HCT116 (cell line): Measurements from ENCODE around the gene MAN1A1. TPM values are rescaled to one million over a fixed set of nuclear protein-coding genes. Genes with fewer than 3 reads are reported as not detected.

Experiments
- ATAC-seq: fragments of 200-7000 bp; cut with Tn5 transposase; 2 replicates; pipeline ENCODE4 v1.9.1; 2020; ENCODE audit warnings: mild to moderate bottlenecking, moderate library complexity
- BruUV-seq: library from RNA; stranded (reverse); fragments of 400-500 nt; replicated peaks from 2 replicates; lab custom pipeline; 2021; lab: Mats Ljungman, UMichigan
- CTCF ChIA-PET: fragments of 300-600 bp; sonication (Branson Sonifier 250); formaldehyde crosslinking; loops from one replicate; lab custom pipeline; 2021; ENCODE audit warnings: antibody characterized with exemption; lab: Charles Lee
- POLR2A ChIA-PET: fragments of 300-600, 350-600 bp; sonication (Branson Sonifier 250); formaldehyde crosslinking; loops from one replicate; lab custom pipeline; 2021; ENCODE audit warnings: antibody characterized with exemption; lab: Charles Lee
- RAD21 ChIA-PET, 2 experiments: fragments of 300-600 bp; sonication (Branson Sonifier 250); formaldehyde crosslinking; loops; one replicate each; lab custom pipeline; 2023; ENCODE audit warnings: low total read pairs in 2 of 2; ENCODE audit not compliant: uncharacterized antibody in 2 of 2, unreplicated experiment in 2 of 2, low non-redundant PET in 1 of 2; lab: Charles Lee
- DNase-seq: peaks from one replicate; pipeline ENCODE4 v3.0.0-alpha.2; 2010; ENCODE audit warnings: low read depth, low spot score
- H2AFZ ChIP-seq: fragments of 200-600 bp; shearing (Covaris generic), sonication (generic); 2 replicates; pipeline ENCODE4 v1.6.1; 2017; ENCODE audit warnings: low read depth, mixed run types, mixed read lengths, antibody characterized with exemption, low read length; ENCODE audit not compliant: poor library complexity, severe bottlenecking
- H3K27ac ChIP-seq: 2 replicates; pipeline ENCODE4 v1.5.1; 2012; ENCODE audit warnings: low read depth, low read length
- H3K27me3 ChIP-seq: fragments of 200-600 bp; sonication (generic); 2 replicates; pipeline ENCODE4 v1.6.1; 2016; ENCODE audit warnings: mixed run types, low read length, mixed read lengths; ENCODE audit not compliant: insufficient read depth
- H3K36me3 ChIP-seq, 2 experiments: fragments of 200-500 bp in 1 of 2; fragments of 200-600 bp in 1 of 2; sonication (Bioruptor generic) in 1 of 2; sonication (generic) in 1 of 2; 2 replicates each; pipeline versions ENCODE4 v1.5.1 to v1.6.1; 2014 to 2016; ENCODE audit warnings: low read length in 2 of 2, inconsistent platforms in 1 of 2, mixed read lengths in 1 of 2, mixed run types in 1 of 2; ENCODE audit not compliant: insufficient read depth in 2 of 2, control insufficient read depth in 1 of 2
- H3K4me1 ChIP-seq, 2 experiments: fragments of 200-600 bp in 1 of 2; sonication (generic) in 1 of 2; 2 replicates each; pipeline versions ENCODE4 v1.5.1 to v1.6.1; 2012 to 2017; ENCODE audit warnings: low read length in 2 of 2, inconsistent platforms in 1 of 2, mild to moderate bottlenecking in 1 of 2, mixed read lengths in 1 of 2, mixed run types in 1 of 2, moderate library complexity in 1 of 2; ENCODE audit not compliant: insufficient read depth in 2 of 2, control insufficient read depth in 1 of 2
- H3K4me2 ChIP-seq: fragments of 200-600 bp; sonication (generic); 2 replicates; pipeline ENCODE4 v1.6.1; 2017; ENCODE audit warnings: mixed run types, low read length, mixed read lengths
- H3K4me3 ChIP-seq, 2 experiments: fragments of 200-600 bp in 1 of 2; sonication (generic) in 1 of 2; replicated peaks in 1 of 2; 2 replicates each; pipeline ENCODE4 v1.5.1; 2011 to 2016; ENCODE audit warnings: low read length in 2 of 2, control low read depth in 1 of 2, low read depth in 1 of 2, mild to moderate bottlenecking in 1 of 2, mixed read lengths in 1 of 2, mixed run types in 1 of 2
- H3K79me2 ChIP-seq: fragments of 200-600 bp; sonication (generic); 2 replicates; pipeline ENCODE4 v1.6.1; 2017; ENCODE audit warnings: mild to moderate bottlenecking, mixed run types, low read length, moderate library complexity, mixed read lengths; ENCODE audit not compliant: insufficient read depth
- H3K9ac ChIP-seq: fragments of 200-600 bp; sonication (generic); 2 replicates; pipeline ENCODE4 v1.6.1; 2016; ENCODE audit warnings: low read length, mixed read lengths
- H3K9me2 ChIP-seq: fragments of 200-600 bp; sonication (generic), shearing (Covaris generic); 2 replicates; pipeline ENCODE4 v1.6.1; 2017; ENCODE audit warnings: mixed run types, mild to moderate bottlenecking, moderate library complexity; ENCODE audit not compliant: insufficient read depth
- H3K9me3 ChIP-seq, 2 experiments: fragments of 200-500 bp in 1 of 2; fragments of 200-600 bp in 1 of 2; sonication (Bioruptor generic) in 1 of 2; sonication (generic) in 1 of 2; 2 replicates each; pipeline ENCODE4 v1.6.1; 2014 to 2017; ENCODE audit warnings: low read length in 2 of 2, mixed read lengths in 2 of 2, inconsistent platforms in 1 of 2, low read depth in 1 of 2, mild to moderate bottlenecking in 1 of 2, mixed run types in 1 of 2, moderate library complexity in 1 of 2; ENCODE audit not compliant: control insufficient read depth in 1 of 2, insufficient read depth in 1 of 2
- H4K20me1 ChIP-seq: fragments of 200-600 bp; sonication (generic), shearing (Covaris generic); 2 replicates; pipeline ENCODE4 v1.6.1; 2017; ENCODE audit warnings: mixed run types, mild to moderate bottlenecking, moderate library complexity; ENCODE audit not compliant: insufficient read depth
- ATF3 ChIP-seq: IDR thresholded peaks from 2 replicates; pipeline ENCODE4 v1.6.1; 2012
- EGR1 ChIP-seq: IDR thresholded peaks from 2 replicates; pipeline ENCODE4 v1.6.1; 2012; ENCODE audit warnings: low read depth
- EZH2 ChIP-seq: fragments of 200-600 bp; sonication (generic); IDR thresholded peaks from 2 replicates; pipeline ENCODE4 v1.6.1; 2017; ENCODE audit warnings: antibody characterized with exemption, mixed run types
- RAD21 ChIP-seq: IDR thresholded peaks from 2 replicates; pipeline ENCODE4 v1.6.1; 2012; ENCODE audit warnings: low read depth, mild to moderate bottlenecking
- REST ChIP-seq: IDR thresholded peaks from 2 replicates; pipeline ENCODE4 v1.6.1; 2012; ENCODE audit warnings: low read depth
- SIN3A ChIP-seq: IDR thresholded peaks from 2 replicates; pipeline ENCODE4 v1.6.1; 2012; ENCODE audit warnings: low read depth
- SP1 ChIP-seq: IDR thresholded peaks from 2 replicates; pipeline ENCODE4 v1.6.1; 2012; ENCODE audit warnings: low read depth
- TCF7L2 ChIP-seq: IDR thresholded peaks from 2 replicates; pipeline ENCODE4 v1.7.0; 2011; ENCODE audit warnings: borderline replicate concordance, inconsistent platforms; ENCODE audit not compliant: insufficient read depth, insufficient read length; ENCODE audit errors: extremely low read depth
- intact Hi-C: fragments of 100-400 bp; cut with micrococcal nuclease; formaldehyde crosslinking; loops from 2 replicates; pipeline ENCODE4 v1.10.0; 2022
- total RNA-seq: library from RNA; stranded (reverse); gene quantifications from one replicate; pipeline ENCODE4 v1.2.1, GENCODE V29; 2021; ENCODE audit not compliant: unreplicated experiment

Gene MAN1A1
- total RNA-seq, 1 experiment from 2014 or later: 46.0 TPM

- H3K9me2 ChIP-seq: no peaks in the 10 kb centered on the region
- H3K27me3 ChIP-seq: no peaks in the 10 kb centered on the region
- RAD21 ChIA-PET: no interaction called here
- H3K79me2 ChIP-seq: no peaks in the 10 kb centered on the region; the same call in 1 of the 2 replicates
- no peak for TF ChIP-seq SIN3A
- no peak for TF ChIP-seq TCF7L2
- no peak for TF ChIP-seq REST
- no peak for TF ChIP-seq RAD21
- TF ChIP-seq EZH2: no peak
- no peak for TF ChIP-seq ATF3
- no peak for TF ChIP-seq EGR1
- TF ChIP-seq SP1: no peak
- H3K4me1 ChIP-seq: peaks cover 23 to 28% of the 10 kb centered on the region in 2 experiments
- peaks cover 0 to 11% of the 10 kb centered on the region in 2 experiments; a peak in 1 of 4 replicates for H3K36me3 ChIP-seq
- POLR2A ChIA-PET: no interaction called here
- no peak overlapping the region for H3K27ac ChIP-seq
- no TSS peak for BruUV-seq
- H3K9ac ChIP-seq: no peak overlapping the region
- CTCF ChIA-PET: no interaction called here
- H4K20me1 ChIP-seq: no peaks in the 10 kb centered on the region
- no peak overlapping the region for H3K4me3 ChIP-seq
- no peaks in the 10 kb centered on the region for H3K9me3 ChIP-seq
- H2AFZ ChIP-seq: no peak overlapping the region
- no peak overlapping the region for H3K4me2 ChIP-seq
- ATAC-seq (no peak), DNase-seq (no peak)
- intact Hi-C loops: no loop called here
Measured at GRCh38 chr6:119325559-119326265, 23.8 kb downstream of the MAN1A1 start.
